HTR-8/SVneo (cell line): ENCODE measurements around the gene ANGPTL2.
"Not testable (repeated sequence)": the region's sequence is repeated elsewhere in the genome, so short reads cannot be mapped to it uniquely, and the experiment has no call there.

Source experiments
- DNase-seq: peaks from one replicate; pipeline ENCODE4 v3.0.0; 2011; ENCODE audit warnings: low spot score, mixed read lengths; ENCODE audit not compliant: insufficient read length
- FAIRE-seq: peaks from 2 replicates; lab custom pipeline; 2011; peaks lifted over from hg19 to GRCh38; lab: Jason Lieb, UNC

The ANGPTL2 gene

DNA sequence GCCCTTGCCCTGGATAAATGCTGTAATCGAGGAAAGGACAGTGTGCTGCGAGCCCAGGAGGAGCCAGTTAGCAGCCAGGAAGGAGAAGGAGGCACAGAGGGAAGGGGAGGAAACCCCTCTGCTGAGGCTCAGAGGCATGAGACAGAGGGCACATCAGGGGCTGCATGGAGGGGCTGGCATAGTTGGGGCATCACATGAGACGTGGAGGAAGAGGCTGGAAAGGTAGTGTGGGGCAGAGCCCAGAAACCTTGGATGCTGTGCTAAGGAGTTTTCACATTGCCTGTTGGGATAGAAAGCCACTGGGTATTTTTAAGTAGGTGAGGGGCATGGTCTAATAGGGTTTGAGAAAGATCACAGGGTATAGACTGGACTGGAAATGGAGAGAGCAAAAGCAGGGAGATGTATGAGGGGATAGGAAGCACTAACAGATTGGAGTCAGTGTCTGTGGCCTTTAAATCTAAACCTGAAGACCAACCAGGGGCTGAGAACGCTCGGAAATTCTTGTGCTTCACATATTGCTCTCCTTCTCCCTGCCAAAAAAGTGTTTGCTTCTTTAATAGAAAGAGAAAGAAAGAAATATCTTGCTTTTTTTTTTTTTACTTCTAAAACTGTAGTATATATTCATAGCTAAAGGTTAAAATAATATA lies 33.0 kb upstream of the ANGPTL2 start:
- no peak for FAIRE-seq

DNA sequence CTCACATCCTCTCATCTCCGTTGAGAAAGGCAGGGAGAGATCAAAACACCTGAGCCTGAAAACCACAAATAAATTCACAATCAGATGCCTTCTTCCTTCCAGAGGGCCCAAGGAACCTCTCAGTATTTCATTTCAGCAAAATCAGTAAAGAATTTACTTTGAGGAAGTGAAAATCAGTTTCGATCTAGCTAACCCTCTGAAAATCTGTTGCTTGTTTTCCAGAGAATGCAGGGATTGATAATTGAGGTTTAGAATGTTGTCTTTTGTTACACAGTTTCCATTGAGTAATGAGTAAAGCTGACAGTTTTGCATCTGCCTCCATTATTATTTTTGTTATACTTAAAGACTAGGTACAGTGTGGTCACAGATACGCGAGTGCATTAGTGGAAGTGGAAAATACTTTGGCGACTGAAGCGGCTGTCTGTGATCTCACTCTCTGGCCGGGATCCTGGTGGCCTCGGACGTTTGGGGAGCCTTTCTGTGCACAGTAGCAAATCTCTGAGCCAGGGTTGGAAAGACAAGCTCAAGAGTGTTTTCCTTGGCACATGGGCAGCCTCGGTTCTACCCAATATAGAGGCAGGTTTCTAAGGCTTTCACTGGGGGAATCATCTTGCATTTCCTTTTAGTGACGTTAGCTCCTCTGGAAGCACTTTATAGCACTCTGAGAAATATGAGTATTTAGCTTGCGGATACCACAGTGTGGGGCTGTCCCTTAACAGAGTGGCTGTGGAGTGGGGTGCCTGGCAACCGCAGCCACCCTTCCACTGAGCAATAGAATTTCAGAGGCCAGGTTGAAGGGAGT lies 32.2 kb upstream of the ANGPTL2 start:
- FAIRE-seq, result no peak
- no peak for DNase-seq

More for the DNA sequence above, 33.0 kb upstream of the ANGPTL2 start:
- DNase-seq, result no peak

DNA sequence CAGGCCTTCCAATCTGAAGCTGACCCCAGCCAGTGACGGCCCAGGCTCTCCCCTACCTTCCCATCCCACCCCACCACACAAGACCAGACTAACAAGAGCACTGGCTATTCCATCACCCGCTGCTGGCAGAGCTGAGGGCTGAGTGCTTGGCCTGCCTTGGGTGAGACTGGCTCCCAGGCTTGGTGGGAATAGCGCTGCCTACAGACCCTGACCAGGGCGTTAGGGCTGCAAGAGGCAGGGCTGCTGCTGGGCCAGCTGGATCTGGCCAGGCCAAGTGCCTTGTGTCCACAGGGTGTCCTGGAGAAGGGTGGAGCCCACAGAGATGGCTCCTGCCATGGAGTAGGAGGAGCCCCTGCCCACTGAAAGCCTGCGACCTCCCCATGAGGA lies 31.6 kb upstream of the ANGPTL2 start:
- DNase-seq (no peak), FAIRE-seq (no peak)

DNA sequence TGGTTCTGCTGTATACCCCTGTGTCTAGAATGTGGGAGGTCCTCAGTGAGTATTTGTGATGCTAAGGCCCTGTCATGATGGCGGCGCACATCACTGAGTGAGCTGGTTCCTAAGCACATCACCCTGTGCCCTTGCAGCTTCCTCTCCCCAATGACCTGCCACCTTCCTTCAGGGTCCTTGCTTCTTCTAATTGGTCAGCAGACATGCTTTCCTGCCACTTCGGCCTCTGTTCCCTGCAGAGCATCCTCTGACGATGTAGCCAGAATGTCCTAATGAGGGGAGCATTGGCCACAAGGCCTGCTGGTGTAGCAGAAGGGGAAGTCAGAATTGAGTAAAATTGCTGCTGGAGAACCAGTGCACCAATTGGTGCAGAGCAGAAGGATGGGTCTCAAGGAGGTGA lies 31.1 kb upstream of the ANGPTL2 start:
- FAIRE-seq, result no peak
- no peak for DNase-seq

DNA sequence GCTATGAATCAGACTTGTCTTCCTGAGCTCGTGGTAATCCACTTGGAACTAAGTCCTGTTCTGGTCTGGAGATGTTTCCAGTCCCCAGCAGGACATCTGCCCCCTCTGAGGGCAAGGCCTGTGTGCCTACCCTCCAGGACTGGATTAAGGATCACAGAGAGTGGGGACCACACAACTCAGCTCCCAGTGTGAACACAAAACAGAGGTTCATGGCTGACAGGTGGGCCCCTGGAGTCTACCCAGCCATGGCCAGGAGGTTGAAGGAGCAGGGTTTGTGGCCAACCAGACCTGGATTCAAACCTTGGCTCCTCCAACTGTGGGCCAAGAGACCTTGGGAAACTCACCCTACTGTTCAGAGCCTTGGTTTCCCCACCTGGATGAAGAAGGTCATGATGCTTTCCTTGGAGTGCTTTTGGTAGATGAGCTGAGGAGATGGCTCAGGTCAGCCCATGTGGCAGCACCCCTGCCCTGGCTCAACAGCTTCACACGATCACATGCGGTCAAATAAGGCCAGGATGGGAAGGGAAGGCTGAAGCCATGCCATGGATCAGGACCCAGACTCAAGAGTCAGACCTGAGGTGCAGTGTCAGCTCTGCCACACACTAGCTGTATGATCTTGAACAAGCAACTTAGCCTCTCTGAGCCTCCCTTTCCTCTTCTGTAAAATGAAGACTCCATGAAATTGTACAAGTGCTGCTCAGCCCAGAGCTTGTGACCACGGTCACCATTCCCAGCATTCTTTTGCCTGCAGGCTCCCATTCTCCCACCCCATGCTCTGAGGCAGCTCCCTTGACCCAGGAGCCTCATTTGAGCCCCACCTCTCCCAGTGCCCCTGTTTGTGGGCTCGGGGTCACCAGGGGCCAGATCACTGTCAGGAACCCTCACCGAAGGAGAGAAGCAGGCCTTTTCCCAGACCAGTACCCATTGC lies 27.3 kb upstream of the ANGPTL2 start:
- no peak for DNase-seq
- no peak for FAIRE-seq

DNA sequence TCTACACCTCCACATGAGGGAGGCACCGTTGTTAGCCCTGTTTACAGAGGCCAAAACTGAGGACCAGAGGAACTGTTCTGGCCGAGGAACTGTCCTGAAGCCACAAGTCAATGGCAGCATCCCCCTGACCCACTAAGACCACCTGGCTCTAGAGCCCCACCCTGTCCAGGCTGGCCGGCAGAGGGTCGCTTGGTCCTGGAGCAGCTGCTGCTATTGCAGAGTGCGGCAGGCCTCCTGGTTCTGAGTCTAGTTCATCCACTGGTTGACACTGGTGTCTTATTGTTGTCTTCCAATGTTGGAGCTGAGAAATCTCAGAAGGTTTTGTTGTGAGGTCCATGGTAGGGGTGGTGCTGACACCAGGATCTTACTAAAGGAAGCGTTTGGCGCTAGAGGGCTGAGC lies 26.6 kb upstream of the ANGPTL2 start:
- no peak for DNase-seq
- FAIRE-seq, result no peak

DNA sequence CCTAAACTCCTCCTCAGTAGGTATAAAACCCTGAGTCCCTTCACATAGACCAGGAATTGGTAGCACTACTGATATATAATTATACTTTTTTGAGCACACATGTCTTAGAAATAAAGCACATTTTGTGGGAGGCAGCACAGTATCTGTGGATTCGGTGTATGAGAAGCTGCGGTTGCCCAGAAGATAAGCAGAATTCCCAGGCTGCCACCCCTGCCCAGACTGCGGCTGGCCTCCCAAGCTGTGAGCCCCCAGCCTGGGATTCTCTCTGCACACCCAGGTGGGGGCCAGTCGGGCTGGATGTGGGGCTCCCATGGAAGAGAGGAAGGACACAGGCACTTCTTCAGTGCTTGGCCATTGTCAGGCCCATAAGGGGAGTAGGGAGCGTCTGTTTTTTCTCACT lies 25.6 kb upstream of the ANGPTL2 start:
- DNase-seq (no peak), FAIRE-seq (no peak)

DNA sequence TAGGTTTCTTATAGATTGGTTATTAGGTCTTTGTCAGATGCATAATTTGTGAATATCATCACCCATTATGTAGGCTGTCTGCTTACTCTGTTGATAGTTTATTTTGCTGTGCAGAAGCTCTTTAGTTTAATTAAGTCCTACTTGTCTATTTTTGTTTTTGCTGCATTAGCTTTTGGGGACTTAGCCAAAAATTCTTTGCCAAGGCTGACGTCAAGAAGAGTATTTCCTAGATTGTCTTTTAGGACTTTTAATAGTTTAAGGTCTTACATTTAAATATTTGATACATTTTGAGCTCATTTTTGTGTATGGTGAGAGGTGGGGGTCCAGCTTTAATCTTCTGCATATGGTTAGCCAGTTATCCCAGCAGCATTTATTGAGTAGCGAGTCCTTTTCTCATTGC lies 24.8 kb upstream of the ANGPTL2 start:
- DNase-seq (no peak), FAIRE-seq (no peak)

DNA sequence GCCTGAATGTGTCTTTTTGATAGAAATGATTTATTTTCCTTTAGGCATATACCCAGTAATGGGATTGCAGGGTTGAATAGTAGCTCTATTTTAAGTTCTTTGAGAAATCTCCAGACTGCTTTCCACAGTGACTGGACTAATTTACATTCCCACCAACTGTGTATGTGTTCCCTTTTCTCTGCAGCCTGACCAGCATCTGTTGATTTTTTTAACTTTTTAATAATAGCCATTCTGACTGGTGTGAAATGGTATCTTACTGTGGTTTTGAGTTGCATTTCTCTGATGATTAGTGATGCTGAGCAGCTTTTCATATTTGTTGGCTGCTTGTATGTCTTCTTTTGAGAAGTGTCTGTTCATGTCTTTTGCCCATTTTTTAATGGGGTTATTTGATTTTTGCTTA lies 24.4 kb upstream of the ANGPTL2 start:
- DNase-seq, FAIRE-seq: not testable (repeated sequence)

DNA sequence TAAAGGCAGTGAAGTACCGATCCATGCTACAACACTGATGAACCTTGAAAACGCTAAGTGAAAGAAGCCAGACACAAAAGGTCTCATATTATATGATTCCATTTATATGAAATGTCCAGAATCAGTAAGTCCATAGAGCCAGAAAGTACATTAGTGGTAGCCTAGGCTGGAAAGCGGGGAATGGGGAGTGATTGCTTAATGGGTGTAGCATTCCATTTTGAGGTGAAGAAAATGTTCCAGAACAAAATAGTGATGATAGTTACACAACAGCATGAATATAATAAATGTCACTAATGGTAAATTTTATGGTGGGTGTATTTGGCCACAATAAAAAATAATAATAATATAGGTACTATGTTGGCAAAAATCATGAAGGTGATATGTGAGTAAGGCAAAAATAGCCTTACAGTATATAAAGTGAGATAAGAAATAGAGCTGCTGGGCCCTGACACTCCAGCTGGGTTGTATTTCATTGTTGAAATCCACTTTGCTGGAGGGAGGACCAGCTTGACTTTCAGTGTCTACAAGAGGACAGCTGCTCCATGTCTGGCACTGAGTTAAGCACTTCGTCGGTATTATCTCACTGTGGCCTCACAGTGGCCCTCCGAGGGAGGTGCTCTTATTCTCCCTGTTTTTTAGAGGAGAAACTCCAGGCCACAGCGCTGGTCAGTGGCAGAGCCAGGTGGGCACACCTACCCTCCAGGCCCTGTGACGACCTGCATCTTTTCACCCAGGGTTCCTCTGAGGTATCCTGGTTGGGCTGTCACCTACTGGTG lies 22.4 kb upstream of the ANGPTL2 start:
- no peak for DNase-seq
- no peak for FAIRE-seq

DNA sequence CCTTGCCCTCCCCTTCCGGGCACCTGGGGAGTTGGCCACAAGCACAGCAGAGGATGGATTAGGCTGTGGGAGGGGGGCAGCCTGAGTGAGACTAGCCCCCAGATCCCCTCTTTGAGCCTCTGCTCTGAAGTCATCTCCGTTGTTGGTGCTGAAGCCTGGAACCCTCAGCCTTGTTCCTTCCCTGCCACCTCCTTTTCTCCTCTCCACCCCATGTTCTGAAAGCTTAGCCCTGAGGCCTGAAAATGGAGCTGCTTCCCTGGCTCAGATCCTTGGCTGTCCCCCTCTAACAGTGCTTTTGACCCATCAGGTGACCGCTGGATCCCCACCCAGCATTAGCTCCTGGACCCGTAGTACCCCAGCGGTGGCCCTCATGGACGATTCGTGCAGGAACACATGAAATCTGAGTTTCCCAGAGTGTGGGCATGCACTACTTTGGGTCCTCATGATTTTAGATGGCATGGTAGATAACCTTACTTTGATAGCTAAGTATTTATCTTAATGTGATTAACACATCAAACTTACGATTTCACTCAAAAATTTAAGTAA lies 21.6 kb upstream of the ANGPTL2 start:
- DNase-seq (no peak), FAIRE-seq (no peak)

DNA sequence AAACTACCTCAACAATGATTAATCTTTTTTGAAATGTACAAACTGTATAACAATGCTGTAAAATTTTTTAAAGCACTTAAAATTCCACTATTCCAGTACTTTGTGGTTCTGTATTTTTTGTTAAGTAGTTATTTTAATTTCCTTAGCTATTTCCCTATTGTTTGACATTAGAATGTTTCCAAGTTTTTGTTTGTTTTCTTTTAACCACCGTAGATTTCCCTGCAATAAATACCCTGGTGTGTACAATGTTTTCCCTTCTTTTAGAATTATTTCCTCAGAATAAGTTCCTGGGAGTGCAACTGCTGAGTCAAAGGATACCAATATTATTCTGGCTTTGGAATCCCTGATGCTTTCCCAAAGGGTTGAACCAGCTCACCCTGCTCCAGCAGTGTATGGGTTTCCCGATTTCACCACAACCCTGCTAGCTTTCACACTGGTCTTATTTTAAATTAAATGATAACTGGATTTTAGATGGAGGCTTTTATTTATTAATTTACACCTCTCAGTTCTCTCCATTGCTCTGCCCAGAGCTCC lies 20.6 kb upstream of the ANGPTL2 start:
- DNase-seq (no peak), FAIRE-seq (no peak)

DNA sequence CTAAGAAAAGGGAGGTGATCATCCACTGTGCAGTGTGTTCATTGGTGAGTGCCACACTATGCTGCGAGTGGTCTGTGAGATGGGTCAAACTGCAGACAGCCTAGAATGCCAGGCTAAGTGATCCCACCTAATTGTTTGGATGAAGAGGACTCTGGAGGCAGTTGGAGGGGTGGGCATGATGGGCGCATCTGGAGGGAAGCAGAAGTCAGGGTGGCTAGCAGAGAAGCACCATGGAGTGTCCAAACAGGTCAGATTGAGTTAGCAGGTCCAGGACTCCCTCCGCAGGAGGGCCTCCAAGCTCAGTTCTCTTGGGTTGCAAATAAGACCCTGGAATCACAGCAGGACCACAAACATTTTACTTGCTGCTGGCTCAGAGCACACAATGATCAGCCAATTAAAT lies 19.9 kb upstream of the ANGPTL2 start:
- DNase-seq (no peak), FAIRE-seq (no peak)

DNA sequence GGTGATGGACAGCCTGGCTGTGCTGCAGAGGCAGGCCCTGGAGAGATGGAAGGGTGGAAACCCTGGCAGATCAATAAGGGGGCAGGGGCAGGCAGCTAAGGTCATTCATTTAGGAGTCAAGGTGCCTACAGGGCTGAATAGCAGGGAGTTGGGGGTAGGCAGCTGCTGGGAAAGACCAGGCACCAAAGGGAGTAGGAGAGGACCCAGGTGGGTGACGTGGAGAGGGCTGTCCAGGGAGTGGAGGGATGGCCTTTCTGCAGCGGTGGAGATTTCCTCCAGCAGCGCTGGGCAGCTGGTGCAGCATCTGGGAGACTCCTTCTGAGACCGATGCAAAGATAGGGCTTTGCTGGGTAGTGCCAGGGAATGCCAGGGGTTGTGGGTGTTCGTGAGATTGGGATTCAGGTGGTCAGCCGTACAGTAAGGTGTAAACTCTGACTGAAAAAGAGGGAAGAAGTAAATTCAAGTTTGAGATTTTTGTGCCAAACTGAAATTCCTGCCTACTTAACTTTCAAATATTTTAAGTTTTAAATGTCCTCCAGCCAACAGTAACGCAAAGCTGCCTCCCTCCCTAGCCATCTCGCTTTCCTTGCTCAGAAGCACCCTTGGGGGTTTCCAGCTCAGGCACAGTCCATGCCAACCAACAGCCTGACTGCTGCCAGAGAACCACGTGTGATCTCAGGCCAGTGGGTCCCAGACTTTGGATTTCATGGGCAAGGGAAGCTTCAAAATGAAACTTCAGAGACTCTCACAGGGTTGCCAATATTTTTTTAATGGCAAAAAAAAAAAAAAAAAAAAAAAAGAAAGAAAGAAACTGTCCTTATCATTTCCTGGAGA lies 18.6 kb upstream of the ANGPTL2 start:
- FAIRE-seq (no peak), DNase-seq (no peak)

DNA sequence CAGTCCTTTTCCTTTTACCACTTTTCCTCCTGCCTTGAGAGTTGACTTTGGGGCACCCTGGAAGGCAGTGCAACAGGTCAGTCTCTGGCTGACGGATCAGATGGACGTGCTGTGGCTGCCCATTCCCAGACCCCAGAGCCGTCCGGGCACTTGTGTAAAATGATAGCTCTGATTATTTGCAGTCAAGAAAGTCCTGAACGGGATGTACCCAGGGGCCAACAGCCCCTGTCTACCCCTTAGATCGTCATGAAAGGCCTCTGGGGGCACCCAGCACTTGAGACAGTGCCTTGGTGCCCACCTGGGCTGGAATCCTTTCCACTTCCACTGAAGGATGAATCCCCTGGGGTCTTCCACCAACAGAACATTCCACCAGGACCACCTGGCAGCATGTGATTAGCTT lies 17.7 kb upstream of the ANGPTL2 start:
- DNase-seq (no peak), FAIRE-seq (no peak)

DNA sequence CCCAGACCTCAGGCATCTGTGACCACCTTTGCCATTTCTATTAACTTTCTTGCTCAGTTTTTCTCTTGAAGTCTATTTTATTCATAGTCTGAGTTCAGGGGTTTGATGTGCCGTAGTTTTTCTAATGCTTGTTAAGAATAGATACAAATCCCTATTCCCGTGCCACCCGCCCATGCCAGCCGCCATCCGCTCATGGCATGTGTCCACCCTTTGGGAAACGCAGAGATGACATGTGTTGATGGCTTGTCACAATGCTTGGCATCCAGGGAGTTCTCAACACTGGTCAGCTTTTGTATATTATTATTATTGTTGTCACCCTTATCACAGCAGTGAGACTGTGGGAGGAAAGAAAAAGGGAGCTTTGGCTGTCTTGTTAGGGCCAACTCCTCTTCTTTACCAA lies 17.3 kb upstream of the ANGPTL2 start:
- DNase-seq (no peak), FAIRE-seq (no peak)

DNA sequence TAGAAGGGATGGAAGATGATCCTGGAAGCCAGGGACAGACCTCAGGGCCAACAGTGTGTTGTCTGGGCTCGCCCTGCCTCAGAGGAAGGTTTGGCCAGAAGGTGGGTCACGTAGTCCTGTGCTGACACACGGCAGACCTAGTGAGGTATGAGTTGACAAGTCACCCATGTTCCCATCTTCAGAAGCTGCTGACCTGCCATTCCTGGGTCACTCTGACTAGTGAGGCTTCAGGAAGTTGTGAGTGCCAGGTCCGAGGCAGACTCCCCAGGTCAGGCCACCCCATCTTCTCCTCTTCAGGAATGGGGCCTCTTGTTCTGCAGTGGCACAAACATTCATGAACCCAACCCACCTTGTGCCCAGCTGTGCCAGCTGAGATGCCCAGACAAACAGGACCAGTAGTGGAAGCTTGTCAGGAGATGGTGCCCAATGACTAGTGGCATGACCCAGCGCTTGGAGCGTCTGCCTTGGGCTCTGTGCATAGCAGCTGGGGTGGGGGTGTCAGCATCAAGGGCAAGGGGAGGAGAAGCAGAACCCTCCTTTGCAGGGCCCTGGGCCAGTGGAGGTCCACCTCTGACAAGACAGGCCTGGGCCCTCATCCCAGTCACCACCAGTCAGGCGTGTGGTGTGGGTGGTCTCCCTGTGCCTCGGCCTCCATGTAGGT lies 16.8 kb upstream of the ANGPTL2 start:
- FAIRE-seq, result no peak
- no peak for DNase-seq

DNA sequence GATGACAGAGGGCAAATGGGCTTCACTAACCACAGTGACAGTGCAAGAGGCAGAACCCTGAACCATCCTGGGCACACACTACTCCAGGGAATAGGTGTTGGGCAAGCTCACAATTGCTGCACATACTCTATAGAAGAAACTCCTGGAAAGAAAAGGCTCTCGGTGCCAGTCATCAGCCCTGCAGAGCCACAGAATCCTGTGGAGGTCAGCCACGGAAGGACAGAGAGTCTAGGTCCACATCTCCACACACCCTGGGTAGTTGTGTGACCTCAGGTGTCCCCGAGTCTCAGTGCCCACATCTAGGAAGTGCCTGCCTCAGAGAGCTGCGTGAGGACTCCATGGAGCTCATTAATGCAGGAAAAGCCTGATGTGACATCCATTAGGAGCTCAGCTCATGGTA lies 16.0 kb upstream of the ANGPTL2 start:
- FAIRE-seq, result no peak
- DNase-seq, result no peak
